HG02840 (cell line): ENCODE results near the gene RPL36AL.
"Not testable (repeated sequence)": the region's sequence is repeated elsewhere in the genome, so short reads cannot be mapped to it uniquely, and the experiment has no call there.

ENCODE experiments used
- ATAC-seq: cut with Tn5 transposase; IDR thresholded peaks from one replicate; pipeline ENCODE4 v1.9.1; 2021; ENCODE audit warnings: mild to moderate bottlenecking, moderate library complexity, moderate number of reproducible peaks; ENCODE audit not compliant: unreplicated experiment, low FRiP score

RPL36AL gene

GRCh38 chr14:49621114-49621881 is 872 bp upstream of the RPL36AL start:
- peak; percentile 32 for ATAC-seq

GRCh38 chr14:49619730-49620129 is 696 bp downstream of the RPL36AL start:
- ATAC-seq, result no peak

DNA sequence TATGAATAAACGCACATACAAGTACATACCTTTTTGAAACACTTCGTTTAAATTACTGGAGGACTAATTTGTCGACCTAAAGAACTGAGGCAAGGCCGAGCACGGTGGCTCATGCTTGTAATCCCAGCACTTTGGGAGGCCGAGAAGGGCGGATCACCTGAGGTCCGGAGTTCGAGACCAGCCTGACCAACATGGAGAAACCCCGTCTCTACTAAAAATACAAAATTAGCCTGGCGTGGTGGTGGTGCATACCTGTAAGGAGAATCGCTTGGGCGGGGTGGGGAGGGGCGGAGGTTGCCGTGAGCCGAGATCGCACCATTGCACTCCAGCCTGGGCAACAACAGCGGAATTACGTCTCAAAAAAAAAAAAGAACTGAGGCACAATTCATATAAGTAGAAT is 1.2 kb downstream of the RPL36AL start:
- ATAC-seq, result not testable (repeated sequence)

- ATAC-seq, result no peak
These were observed 2.4 kb downstream of the RPL36AL start for GRCh38 chr14:49617852-49618519.

GRCh38 chr14:49615776-49616175 is 4.7 kb downstream of the RPL36AL start:
- ATAC-seq, result no peak

DNA sequence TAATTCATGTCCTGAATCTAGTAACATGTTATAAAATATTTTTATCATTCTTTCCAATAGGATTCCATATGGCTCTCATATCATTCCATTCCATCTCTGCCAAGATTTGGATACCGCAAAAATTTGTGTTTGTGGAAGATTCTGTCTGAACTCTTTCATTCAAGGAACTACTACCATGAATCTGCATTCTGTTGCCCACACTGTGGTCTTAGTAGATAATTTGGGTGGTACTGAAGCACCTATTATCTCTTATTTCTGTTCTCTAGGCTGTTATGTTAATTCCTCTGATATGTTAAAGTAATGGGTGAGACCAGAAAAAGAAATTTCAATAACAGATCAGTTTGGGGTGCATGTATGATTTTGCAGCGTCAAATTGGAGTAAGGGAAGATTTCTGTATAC is 6.2 kb downstream of the RPL36AL start:
- ATAC-seq, result no peak

GRCh38 chr14:49612671-49613070 is 7.8 kb downstream of the RPL36AL start:
- no peak for ATAC-seq

DNA sequence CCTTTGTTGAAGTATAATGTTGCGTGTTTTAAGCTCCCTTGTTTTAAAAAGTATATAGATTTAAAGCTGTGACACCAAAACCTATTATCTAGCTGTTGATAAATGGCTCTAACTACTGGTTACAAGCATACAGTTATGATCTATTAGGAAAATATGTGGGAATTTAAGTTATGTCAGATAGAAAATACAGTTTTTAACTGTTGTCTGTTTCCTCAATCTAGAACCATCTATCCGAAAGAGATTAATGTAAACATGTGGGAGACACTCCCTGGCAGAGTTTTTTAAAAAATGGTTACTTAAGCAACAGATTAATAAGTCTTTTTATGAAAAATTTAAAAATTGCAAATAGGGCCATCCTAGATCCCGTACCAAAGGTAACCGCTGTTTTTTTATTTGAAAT is 8.2 kb downstream of the RPL36AL start:
- no peak for ATAC-seq

GRCh38 chr14:49607583-49607982 is 12.8 kb downstream of the RPL36AL start:
- ATAC-seq, result no peak

DNA sequence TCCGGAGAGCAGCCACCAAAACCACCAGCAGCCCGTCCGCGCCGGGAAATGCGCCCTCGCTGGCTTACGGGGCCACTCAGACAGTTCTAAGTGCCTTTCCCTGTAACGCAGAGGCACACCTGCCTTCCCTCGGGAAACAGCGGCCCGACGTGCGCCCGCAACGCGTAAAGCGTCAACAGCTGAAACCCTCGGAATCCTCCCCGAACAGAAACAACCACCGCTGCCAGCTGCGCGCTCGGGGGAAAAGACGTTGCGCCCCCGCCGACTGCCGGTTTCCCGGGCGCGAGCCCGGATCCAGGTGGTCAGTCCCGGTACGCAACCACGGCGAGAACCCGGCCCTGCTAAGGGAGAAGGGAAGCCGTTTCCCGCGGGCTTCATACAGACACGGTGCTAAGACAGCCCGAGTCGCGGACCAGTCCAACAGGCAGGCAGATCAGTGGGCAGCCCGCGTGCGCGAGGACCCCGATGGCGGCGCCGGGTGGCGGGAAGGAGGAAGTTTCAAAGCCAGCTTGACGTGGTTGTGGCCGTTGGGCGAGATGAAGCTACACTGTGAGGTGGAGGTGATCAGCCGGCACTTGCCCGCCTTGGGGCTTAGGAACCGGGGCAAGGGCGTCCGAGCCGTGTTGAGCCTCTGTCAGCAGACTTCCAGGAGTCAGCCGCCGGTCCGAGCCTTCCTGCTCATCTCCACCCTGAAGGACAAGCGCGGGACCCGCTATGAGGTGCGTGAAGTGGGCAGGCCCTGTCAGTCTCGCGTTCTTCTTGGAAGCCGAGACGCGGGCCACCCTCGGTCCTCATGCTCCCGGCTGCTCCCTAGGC is 21.7 kb downstream of the RPL36AL start, which contains the start of gene LRR1:
LRR1 (plus strand) TSS at position 456 of the 816 bp plus-strand sequence; CDS start at position 537, 81 bp downstream.
- ATAC-seq, result peak; percentile 61

GRCh38 chr14:49598189-49598484 is 22.3 kb downstream of the RPL36AL start:
- ATAC-seq, result no peak

DNA sequence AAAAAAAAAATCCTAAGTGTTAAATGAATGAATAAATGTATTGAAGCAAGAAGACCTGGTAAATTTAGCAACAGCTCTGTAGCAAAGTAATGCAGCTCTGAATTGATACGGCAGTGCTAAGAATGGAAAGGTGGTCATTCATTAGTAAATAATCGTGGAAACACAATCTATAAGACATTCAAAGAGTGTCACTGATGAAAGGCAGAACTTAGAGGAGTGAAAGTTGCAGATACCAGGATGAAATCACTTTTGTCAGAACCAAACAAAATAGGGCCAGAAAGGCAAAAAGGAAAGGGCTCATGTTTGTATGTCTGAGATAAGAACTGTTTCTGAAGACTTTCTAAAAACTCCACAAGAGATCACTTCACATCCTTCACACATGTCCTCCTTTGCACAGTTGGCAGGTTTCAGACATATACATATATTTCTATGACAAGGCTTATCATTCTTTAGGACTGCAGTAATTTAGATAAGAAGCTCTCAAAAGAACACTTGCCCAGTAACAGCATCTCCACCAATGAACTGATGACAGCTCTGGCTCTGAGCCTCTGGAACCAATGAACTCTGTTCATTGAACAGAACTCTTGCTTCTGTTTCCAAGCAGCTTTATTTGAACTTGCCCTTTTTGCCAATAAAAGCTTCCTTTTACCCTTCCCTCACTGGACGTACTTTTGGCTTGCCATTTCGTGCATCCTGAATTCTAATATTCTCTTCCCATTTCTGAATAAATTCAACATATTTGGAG is 25.9 kb downstream of the RPL36AL start:
- no peak for ATAC-seq

DNA sequence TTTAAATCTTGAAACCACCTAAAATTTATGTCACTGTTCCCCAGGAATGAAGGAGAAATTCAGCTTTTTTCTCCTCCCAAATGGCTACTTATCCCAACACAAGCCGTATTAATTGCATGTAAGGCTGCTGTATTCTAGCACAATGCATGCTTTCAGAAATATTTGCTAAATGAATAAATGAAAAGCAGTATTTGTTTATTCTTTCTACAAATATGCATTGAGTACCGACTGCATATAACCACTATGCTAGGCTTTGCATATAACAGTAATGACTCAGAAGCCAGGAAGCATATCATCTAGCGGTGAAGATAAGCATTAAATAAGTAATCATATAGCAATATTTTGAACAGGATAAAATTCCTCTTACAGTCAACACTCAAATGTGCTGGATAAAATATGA is 27.4 kb downstream of the RPL36AL start:
- ATAC-seq, result no peak

GRCh38 chr14:49589387-49589786 is 31.0 kb downstream of the RPL36AL start:
- no peak for ATAC-seq

GRCh38 chr14:49586673-49587460 is 33.6 kb downstream of the RPL36AL start:
- peak; percentile 41 for ATAC-seq

GRCh38 chr14:49585803-49586672 is 34.4 kb downstream of the RPL36AL start, which contains the start of gene RPS29:
RPS29 (minus strand) TSS chr14:49586380; CDS start chr14:49586346, 34 bp downstream.
- ATAC-seq, result peak; percentile 93

DNA sequence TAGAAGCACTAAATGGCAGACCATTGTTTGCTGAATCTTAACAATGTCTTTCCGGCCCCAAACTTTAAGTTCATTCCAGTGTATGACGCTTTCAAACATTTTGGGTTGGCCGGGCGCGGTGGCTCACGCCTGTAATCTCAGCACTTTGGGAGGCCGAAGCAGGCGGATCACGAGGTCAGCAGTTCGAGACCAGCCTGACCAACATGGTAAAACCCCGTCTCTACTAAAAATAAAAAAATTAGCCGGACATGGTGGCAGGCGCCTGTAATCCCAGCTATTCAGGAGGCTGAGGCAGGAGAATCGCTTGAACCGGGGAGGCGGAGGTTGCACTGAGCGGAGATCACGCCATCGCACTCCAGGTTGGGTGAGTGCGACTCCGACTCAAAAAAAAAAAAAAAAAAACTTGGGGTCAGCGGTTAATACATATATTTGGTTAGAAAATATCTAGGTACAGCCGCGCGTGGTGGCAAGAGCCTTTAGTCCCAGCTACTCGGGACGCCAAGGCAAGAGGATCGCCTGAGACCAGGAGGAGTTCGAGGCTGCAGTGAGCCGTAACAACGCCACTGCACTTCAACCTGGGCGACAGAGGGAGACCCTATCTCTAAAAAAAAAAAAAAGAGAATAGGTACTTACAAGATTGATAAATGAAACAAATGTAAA is 35.3 kb downstream of the RPL36AL start:
- ATAC-seq, result not testable (repeated sequence)

DNA sequence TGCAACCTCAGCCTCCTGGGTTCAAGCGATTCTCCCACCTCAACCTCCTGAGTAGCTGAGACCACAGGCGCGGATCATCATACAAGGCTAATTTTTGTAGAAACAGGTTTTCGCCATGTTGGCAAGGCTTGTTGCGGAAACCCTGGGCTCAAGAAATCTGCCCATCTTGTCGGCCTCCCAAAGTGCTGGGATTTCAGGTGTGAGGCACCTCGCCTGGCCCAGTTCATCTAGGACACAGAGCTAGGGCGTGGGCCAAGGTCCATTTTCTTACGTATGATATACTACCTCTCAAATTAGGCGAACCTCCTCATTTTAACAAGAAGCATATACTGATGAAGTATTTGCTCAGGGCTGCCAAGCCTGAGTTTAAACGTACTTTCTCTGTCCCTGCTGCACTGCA is 36.4 kb downstream of the RPL36AL start:
- ATAC-seq, result no peak
